GM04504 (cell line): ENCODE results near the gene NCBP3.
"Not testable (repeated sequence)": the region's sequence is repeated elsewhere in the genome, so short reads cannot be mapped to it uniquely, and the experiment has no call there.

Experiments used
- DNase-seq: peaks from one replicate; pipeline ENCODE4 v3.0.0-alpha.2; 2012; ENCODE audit warnings: low read depth

NCBP3 gene

DNA sequence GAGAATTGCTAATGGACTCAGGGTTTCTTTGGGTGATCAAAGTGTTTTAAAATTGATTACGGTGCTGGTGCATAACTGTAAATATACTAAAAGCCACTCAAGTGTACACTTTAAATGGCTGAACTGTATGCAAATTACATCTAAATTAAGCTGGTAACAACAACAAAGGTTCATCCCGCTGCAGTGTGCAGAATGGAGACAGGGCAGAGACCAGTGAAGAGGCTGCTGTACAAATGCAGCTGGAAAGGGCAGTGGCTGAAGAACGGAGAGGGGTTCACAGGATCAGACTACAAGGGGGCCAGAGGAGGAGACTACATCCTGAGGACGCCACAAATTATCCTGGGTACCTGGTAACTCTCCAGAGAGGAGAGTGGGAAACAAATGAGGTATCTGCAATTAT lies 36.0 kb downstream of the NCBP3 start:
- no peak for DNase-seq

- DNase-seq: no peak
Measured at GRCh38 chr17:3809135-3809534, 36.9 kb downstream of the NCBP3 start.

- DNase-seq: no peak
Measured at GRCh38 chr17:3808701-3809100, 37.3 kb downstream of the NCBP3 start.

- DNase-seq: no peak
Measured at GRCh38 chr17:3805581-3805980, 40.5 kb downstream of the NCBP3 start.

- DNase-seq: no peak
Measured at GRCh38 chr17:3804503-3804931, 41.5 kb downstream of the NCBP3 start.

GRCh38 chr17:3803308-3803640 lies 42.8 kb downstream of the NCBP3 start:
- no peak for DNase-seq

DNA sequence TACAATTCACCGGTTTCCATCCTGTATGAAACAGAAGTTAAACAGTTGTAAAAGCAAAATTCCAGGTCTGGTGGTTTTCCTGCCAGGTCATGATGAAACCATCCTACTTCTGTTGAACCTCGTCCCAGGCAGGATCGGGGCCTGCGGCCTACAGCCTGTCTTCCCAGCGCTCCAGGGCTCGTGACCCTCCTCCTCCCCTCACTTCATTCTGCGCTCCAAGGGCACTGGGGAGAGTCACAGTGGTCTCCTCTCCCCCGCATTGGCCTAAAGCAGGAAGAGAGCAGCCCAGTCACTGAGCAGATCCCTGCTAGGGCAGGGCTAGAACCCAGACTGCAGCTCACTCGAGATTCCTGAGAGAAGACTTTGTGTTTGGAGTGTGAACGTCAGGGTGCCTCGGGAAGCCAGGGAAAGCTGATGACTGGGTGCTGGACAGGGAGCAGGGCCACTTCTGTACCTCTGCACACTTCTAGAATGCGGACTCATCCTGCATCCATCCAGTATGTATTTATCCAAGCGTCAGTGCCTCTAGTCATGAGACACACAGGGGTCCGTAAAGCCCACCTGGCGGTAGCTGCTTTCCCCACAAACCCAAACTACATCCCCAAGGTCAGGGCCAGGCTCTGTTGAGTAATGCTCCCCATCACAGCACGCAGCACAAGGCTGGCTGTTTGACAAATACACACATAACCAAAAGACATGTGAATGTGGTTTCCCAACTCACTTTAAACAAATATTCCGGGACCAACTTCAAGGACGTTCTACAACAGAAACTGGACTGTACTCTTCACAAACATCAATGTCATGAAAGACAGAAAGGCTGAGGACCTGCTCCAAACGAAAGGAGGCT lies 43.4 kb downstream of the NCBP3 start:
- DNase-seq: peak; percentile 69

GRCh38 chr17:3801792-3802191 lies 44.3 kb downstream of the NCBP3 start:
- no peak for DNase-seq

- no peak for DNase-seq
Measured at GRCh38 chr17:3801347-3801746, 44.7 kb downstream of the NCBP3 start.

GRCh38 chr17:3800362-3801271 lies 45.4 kb downstream of the NCBP3 start, which contains the start of gene ITGAE:
TSS of gene ITGAE (minus strand) at chr17:3801188. CDS start at chr17:3801144, 44 bp downstream.
- no peak for DNase-seq

DNA sequence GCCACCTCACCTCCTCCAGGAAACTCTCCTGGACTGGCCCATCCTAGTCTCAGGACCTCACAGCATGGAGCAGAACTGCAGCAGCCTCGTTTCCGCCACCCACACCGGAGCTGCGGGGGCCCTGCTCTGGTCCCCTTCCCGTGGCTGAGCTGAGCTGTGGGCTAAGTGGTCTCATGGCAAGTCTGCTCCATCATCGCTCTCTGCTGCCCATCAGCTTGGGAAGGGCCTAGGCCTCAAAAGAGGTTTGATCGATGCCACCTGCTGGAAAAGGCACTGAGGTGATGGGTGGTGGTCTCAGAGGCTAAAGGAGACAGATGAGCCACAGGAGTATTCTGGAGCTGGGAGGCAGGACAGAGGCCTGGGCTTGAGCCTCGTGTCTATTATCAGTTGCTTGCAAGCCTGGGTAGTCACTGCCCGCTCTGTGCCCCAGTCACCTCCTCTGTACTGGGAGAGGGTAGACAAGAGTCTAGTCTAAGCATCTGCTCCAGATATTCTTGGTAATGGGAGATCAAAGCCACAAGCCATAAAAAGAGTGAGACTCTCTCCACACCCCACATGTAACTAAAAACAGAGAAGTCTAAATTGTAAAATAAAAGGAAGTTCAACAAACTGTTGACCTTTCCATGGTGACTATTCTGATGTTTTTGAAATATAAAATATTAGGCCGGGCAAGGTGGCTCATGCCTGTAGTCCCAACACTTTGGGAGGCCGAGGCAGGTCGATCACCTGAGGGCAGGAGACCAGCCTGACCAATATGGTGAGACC lies 46.7 kb downstream of the NCBP3 start:
- no peak for DNase-seq

DNA sequence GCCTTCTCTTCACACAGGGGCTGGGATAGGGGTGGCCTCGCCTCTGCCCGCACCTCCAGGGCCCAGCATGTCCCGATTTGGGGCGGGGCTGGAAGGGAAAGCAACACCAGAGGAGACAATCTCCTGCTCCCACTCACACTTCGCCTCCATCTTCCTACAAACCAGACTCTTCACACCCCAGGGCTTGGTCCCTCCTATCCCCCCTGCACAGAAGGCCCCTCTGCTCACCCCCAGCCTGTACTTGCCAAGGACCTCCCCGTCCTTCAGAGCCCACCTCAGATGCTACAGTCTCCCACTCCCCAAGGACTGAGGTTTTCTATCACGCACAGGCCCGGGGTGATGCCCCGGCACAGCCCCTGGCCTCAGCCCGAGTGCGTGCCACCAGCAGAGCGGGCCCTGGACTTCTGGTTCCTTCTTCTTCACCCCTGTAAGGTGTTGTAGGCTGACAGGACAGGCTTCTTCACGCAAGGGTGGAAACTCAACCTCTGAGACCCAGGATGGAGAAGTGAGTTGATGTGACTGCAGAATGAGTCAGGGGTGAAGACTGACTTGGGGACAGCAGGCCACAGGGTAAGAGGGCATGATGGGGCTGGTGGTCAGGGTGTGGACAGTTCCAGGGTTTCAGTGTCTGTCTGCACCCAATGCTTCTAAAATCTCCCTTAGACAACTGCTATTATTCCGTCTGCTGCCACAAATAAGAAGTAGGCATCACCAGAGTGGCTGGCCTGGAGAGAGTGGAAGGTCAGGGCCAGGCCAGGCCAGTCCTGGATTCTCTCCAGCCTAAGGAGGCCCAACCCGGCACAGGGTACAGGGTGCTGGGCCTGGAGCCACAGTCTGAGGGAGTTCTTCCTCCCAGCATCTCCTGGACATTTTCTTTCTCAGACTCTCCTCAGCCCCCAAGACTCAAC lies 47.5 kb downstream of the NCBP3 start:
- DNase-seq: no peak

DNA sequence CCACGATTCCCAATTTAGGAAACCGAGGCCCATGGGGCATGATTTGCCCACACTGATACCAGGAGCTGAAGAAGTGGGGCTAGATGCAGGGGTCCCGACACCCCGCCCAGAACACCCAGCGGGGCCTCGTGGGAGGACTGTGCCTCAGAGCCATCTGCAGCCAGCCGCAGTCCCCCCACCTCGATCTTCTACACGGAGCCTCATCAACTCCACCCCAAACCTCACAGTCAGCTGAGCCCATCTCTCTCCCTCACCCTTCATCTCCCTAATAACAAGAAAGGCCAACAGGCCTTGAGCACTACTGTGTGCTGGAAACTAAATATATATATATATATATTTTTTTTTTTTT lies 49.2 kb downstream of the NCBP3 start:
- DNase-seq: no peak

- no peak for DNase-seq
Measured at GRCh38 chr17:3796110-3796821, 49.8 kb downstream of the NCBP3 start.

GRCh38 chr17:3795390-3796102 lies 50.5 kb downstream of the NCBP3 start:
- no peak for DNase-seq

DNA sequence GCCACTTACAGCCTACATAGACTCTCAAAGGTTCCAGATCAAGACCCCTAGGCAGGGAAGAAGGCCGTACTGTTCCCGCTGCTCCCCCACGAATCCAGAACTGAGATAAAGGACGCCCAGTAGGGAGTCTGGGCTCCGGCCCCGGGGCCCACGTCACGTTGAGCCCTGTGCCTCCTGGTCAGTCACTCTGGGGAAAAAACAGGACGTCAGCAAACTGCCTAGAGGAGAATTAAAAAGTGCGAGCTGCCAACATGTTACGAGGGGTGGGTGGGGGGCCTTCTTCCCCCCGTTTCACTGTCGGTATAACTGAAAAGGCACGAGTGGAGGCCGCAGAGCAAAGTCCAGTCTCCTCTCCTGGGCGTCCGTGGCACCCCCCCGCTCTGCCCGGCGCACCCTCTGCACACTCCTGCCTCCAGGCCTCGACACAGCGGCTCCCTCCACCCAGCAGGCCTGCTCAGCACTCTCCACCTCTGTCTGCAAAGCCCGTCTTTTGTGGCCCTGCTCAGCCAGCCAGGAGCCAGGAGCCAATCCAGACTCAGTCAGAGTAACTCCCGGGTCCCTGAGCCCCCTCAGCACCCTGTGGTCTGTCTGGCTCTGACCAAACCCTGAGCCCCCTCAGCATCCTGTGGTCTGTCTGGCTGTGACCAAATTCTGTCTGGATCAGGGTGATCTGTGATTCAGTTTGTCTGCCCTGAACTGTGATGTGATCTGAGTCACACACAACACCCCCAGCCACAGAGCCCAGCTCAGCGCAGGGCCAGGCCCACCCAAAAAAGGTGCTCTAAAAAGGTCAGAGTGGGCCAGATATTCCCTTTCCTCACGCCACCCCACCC lies 51.3 kb downstream of the NCBP3 start:
- DNase-seq: no peak

DNA sequence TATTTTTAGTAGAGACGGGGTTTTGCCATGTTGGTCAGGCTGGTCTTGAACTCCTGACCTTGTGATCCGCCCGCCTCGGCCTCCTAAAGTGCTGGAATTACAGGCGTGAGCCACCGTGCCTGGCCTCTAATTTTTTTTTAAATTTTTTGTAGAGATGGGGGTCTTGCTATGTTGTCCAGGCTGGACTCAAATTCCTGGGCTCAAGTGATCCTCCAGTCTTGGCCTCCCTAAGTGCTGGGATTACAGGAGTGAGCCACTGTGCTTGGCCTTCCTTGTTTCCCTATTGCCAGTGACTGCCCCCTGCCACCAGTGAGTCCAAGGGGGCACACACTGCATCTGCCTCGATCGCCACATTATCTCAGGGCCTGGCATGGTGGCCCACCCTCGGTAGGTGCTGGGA lies 51.9 kb downstream of the NCBP3 start:
- DNase-seq: not testable (repeated sequence)

DNA sequence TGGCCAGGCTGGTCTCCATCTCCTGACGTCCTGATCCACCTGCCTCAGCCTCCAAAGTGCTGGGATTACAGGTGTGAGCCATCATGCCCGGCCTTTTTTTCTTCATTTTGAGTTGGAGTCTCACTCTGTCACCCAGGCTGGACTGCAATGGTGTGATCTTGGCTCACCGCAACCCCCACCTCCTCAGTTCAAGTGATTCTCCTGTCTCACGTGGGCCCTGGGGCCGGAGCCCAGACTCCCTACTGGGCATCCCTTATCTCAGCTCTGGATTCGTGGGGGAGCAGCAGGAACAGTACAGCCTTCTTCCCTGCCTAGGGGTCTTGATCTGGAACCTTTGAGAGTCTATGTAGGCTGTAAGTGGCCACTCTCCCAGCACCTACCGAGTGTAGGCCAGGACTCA lies 52.8 kb downstream of the NCBP3 start:
- not testable (repeated sequence) for DNase-seq

- no peak for DNase-seq
Measured at GRCh38 chr17:3792481-3792880, 53.6 kb downstream of the NCBP3 start.
